HG03064 (cell line): ENCODE results near the gene TCEA3.

Source experiments
- ATAC-seq: cut with Tn5 transposase; IDR thresholded peaks from one replicate; pipeline ENCODE4 v1.9.1; 2021; ENCODE audit warnings: low read depth; ENCODE audit not compliant: unreplicated experiment

Gene TCEA3

GRCh38 chr1:23422241-23422877, 2.2 kb downstream of the TCEA3 start:
- no peak for ATAC-seq

- ATAC-seq, result no peak
Measured at GRCh38 chr1:23421753-23422240, 2.8 kb downstream of the TCEA3 start.

DNA sequence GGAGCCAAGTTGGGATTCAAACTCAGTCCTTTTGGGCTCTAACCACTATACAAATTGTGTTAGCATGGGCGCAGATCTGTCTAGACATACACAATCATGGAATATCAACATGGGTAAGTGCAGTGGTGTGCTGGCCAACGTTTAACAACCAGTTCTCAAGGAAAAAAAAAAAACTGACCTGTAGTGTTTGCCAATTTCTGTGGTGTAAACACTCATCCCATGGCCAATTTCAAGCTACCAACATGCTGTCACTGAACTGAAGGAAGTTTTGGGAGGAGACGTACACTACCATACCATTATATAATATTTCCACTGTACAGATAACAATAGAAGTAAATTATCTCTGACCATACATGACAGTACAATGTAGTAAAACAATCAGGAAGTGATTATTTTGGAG, 3.2 kb downstream of the TCEA3 start:
- no peak for ATAC-seq

DNA sequence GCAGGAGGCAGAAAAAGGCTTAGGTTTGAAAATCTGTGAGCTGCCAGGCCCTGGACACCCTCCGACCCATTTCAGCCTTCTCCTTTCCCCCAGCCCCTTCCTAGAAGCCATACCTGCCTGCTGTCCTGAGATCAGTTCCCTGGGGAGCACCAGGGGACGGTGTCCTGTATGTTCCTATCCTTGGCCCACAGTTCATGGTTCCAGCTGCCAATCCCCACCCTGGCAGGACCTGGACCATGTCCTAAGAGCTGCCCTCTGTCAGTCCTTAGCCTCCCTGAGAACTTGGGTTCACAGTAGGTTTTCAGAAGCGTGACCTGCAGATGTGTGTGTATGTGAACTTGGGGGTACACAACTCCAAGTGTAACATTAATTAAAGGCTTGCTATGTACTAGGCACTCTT, 3.8 kb downstream of the TCEA3 start:
- ATAC-seq, result no peak

DNA sequence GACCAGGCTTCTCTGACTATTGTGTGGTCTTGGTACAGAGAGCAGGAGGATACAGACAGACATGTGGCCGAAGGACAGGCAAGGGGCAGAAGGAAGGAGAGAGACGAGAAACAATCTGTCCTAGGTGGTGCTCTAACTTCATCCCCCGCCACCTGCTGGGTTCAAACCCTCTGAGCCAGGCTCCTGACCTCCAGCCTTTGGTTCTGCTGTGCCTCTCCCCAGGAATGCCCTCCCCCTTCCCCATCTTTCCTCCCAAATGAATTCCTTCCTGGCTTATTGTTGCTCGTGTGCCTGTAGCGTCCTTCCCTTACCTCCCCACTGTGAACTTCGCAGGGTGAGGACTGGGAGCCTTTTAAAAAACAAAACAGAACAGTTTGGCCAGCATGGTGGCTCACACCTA, 5.4 kb downstream of the TCEA3 start:
- ATAC-seq, result no peak

DNA sequence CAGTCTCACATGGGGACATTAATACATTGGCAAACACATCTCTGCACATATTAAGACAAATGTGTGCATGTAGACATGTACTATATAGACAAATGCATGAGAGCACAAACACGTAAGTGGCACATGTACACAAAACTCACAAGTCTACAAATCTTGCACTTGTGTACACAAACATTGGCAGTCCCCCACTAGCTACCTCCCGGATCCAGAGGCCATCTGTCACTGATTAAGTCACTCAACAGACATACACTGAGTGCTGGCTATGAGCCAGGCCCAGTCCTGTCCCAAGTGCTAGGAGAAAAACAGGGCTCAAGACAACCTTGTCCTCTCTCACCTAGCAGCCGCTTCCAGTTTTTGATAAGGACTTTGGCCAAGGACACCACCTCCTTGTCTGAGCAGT, 7.0 kb downstream of the TCEA3 start:
- no peak for ATAC-seq

DNA sequence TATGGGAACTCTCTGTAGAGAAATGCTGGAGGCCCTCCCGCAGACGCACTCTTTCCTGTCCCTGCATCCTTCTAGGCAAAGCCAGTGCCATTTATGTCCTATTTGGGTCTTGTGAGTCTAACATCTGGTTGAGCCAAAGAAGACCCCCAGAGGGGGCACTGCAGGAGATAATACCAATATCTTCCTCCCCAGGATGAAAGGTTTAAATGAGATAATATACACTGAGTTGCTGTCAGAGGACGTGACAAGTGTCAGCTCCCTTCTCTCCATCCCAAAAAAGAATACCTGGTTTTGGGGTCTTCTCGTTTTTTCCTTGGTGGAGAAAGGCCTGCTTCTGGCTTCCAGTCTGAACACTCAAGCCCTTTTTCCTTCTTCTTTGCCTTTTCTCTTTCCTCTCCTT, 7.6 kb downstream of the TCEA3 start:
- ATAC-seq, result no peak

- ATAC-seq, result no peak
Measured at GRCh38 chr1:23408797-23409290, 15.7 kb downstream of the TCEA3 start.

DNA sequence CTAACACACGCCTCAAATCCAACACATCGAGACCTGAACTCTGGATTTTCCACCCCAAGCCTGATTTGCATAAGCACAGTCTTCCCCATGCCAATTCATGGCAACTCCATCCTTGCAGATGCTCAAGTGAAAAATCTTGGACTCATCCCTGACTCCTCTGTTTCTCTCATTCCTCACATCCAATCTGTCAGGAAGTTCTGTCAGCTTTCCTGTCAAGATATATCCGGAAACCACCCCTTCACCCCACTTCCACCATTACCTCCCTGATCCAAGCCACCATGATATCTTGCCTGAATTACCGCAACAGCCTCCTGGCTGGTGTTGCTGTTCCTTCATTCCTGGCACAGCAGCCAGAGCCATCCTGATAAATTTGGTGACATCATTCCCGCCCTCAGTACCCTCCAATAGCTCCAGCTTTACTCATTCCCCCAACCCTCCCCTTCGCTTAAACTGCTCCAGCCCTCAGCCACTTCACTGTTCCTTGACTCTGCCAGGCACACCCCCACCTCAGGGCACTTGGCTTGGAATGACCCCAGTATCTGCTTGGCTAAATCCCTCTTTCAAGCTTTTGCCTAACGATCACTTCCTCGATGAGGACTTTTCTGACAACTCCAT, 17.4 kb downstream of the TCEA3 start:
- no peak for ATAC-seq

- ATAC-seq, result no peak
Measured at GRCh38 chr1:23405946-23406345, 18.6 kb downstream of the TCEA3 start.

DNA sequence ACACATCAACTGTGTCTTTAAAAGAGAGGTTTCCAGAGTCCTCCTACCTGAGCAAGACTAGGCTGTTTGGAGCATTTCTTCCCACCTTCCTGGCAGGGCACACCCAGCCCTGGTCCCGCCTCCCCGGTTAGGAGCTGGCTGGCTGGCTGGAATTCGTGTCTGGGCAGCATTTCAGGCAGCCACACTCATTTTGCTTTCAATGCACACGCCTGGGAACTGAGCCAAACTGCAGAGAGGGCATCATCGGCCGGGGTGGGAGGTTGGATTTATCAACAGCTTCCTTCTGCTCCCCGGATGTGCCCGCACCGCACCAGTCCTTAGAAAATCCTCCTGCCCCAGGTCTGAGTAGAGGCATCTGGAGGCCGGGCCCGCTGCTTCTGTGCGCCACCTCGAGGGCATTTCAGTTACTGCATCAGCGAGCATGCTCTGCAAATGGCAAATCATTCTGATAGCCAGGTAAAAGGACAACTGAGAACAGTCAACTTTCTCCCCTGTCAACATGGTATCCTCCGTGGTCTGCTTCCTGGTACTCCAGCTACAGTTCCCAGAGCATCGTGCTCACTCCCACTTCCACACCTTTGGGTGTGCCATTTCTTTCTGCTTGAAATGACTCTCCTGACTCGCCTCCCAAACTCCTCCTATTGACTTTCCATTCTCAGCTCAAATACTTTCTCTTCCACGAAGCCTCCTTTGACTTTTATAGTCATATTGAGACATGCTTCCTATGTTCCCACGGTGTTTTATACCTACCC, 20.6 kb downstream of the TCEA3 start:
- no peak for ATAC-seq

DNA sequence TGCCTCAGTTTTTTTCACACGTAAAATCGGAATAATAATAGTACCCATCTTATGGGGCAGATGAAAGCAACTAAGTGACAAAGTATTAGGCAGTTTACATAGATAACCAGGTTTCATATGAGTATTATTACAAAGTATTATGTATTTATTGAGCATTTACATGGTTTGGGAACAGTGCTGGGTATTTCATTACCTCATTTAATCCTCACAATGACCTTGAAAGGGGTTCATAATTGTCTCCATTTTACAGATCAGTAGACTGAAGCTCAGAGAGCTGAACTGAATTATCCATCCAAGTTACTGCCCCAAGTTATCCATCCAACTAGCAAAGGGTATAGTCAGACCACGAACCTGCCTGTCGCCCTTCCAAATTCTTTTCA, 21.2 kb downstream of the TCEA3 start:
- ATAC-seq, result no peak

GRCh38 chr1:23403038-23403336, 21.6 kb downstream of the TCEA3 start:
- ATAC-seq, result no peak

- ATAC-seq, result no peak
Measured at GRCh38 chr1:23402286-23403037, 22.1 kb downstream of the TCEA3 start.

- ATAC-seq, result no peak
Measured at GRCh38 chr1:23401313-23401712, 23.2 kb downstream of the TCEA3 start.

DNA sequence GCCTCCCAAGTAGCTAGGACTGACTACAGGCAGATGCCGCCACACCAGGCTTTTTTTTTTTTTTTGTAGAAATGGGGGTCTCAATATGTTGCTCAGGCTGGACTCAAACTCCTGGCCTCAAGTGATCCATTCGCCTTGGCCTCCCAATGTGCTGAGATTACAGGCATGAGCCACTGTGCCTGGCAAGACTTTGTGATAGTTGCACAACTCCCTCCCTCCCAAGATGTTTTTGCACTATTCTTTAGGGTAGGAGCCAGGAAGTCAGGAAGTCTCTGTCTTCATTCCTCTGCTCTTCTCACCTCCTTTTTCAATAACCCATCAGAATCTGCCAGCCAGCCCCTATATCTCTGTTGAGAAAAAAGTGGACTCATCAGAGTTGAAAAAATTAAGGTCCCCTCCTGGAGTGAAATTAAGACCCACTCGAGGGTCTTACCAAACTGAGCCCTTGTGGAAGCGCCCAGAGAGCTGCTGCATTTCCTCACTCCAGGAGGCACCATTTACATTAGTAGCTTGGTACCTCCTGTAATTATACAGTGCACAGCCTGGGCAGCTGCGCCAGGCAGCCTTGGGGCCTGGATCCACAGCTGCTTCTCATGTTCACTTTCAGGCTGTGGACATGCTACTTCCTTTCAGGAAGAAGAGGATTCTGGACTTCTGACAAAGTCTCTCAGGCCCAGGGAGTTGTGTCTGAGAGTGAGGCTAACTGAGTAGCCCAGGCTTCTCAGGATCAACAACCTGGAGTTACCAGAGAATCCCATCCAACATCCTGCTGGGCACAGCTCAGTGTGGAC, 24.0 kb downstream of the TCEA3 start:
- no peak for ATAC-seq

DNA sequence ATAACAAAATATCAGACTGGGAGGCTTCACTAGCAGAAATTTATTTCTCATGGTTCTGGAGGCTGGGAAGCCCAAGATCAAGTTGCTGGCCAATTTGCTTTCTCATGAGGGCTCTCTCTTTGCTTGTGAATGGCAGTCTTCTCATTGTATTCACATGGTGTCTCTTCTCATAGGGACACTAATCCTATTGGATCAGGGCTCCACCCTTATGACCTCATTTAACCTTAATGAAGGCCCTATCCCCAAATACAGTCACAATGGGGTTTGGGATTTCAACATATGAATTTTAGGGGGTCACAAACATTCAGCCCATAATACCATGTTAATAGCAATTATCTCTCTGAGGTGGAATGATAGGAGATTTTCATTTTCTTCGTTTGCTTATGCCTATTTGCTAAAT, 25.3 kb downstream of the TCEA3 start:
- no peak for ATAC-seq

- no peak for ATAC-seq
Measured at GRCh38 chr1:23397908-23398307, 26.6 kb downstream of the TCEA3 start.

DNA sequence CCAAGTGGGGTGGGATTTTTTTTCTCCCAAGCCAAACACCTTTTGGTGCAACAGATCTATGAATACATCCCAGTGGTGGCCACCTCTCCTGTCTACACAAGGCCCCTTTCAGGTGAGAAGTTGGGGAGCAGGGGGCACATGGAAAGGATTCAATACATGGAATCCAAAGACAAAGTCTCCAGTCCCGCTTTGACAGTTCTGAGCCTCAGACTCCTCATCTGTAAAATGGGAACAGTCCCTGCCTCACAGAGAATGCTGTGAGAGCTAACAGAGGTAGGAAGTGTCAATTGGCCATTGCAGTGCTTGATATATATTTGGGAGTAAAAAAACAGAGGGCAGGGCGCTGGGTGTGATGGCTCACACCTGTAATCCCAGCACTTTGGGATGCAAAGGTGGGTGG, 28.2 kb downstream of the TCEA3 start:
- no peak for ATAC-seq

DNA sequence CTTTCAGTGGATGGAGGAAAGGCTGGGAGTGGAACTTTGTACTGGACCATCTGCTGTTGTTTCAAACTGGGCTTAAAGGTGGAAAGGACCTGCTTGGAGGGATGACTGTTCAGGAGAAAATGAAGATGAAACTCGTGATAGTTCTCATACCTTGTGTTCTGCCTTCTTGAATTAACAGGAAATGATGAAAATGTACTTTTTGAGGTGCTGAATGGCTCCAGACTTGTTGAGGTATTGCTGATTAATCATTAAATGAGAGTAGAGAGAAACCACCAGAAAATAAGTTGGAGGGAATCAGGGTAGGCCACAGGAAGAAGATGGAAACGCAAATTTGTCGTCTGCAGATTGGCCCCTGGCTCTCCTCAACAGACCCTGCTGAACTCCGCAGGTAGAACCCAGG, 28.7 kb downstream of the TCEA3 start:
- no peak for ATAC-seq
